NK-92 (cell line): ENCODE measurements around the gene NELFCD.
"Not testable (repeated sequence)": the region's sequence is repeated elsewhere in the genome, so short reads cannot be mapped to it uniquely, and the experiment has no call there.

Experiments
- DNase-seq: peaks from one replicate; lab custom pipeline; 2025; ENCODE audit not compliant: unreplicated experiment; lab: John Stamatoyannopoulos, UW

Gene NELFCD

DNA sequence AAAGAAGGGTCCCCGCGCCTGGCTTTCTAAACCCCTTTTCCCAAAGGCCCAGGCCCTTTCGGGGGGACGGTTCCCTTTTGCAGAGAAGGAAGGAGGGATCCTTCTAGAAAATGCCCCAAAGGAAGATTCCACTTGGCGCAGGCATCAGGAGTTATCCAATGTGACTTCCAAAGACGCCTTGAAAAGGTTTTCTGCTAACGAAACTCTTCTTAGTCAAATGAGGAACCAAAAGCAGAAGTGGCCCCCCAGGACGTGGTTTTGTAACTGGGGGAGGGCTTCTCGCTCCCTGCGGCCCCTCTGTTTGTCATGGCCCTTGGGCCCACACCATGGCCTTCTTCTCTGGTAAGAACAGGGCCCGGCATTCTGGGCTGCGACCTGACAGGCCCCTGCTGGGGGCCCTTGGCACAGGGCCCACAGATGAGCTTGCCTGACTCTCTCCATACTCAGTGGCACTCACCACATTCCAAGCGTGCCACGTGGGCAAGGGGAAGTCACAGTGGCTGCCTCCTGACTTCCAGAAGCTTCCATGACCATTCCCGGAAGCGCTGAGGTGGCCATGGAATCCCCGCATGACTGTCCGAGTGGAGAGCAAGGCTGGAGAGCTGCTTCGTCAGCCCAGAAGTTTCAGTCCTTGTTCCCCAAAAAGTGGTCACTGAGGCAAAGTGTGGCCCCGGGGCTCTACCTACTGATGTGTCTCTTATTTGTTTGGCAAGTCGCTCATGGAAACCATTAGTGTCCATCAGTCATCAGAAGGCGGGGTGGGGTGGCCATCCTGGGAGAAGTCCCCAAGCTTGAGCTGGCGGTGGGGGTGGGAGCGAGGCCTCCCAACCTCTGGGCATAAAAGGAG is 26.8 kb downstream of the NELFCD start:
- no peak for DNase-seq

DNA sequence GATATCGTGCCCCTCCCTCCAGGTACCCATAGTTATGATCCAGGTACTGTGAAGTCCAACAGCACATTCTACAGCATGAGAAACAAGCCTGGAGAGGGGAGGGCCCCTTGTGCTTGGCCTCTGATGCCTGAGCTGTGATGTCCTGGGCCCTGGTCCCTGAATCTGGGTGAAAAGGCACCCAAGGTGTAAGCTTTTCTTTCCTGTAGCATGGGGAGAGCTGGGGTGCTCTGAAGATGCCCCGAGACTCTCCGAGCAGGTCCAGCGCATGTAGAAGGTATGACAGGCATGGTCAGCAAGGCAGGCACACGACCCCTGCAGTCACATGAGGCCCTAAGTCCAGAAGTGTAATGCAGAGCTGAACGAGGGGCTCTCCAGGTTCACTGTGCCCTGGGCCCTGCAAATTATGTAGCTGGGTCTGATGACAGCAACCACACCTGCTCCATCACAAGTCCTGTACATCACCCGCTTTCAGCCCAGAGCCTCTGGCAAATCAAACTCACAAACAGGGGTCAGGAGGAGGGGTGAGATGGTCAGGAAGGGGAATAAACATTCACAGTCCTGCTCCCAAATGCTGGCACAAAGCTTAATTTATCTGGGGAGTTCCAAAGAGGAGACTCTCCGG is 27.8 kb downstream of the NELFCD start:
- no peak for DNase-seq

DNA sequence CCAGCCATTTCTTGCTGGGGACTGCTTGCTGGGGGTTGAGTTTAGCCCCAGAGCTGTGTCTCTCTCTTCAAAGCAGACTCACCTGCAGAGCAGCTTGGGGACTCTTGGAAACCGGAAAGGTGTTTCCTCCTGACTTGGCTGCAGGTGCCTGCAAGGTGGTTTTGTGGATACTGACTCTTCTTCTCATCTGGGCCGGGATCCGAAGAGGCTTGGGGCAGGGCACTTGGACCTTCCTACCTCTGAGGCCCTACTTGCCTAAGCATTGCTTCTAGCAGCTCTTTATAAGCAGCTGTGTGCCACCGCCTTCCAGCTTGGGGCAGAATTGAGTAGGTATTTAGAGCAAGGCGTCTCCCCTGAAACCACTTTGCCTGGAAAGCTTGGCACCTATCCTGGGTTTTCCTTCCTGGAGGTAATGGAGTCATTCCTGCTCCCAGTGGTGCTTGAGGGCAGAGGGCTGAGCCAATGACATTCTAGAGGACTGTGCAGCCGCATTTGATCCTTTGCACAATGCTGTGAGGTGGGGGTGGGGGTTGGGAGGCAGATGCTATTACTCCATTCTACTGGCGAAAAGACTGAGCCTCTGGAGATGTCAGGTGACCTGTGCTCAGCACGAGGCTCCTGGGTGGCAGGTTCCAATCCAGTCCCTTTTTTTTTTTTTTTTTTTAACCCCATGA is 29.4 kb downstream of the NELFCD start:
- DNase-seq = no peak

DNA sequence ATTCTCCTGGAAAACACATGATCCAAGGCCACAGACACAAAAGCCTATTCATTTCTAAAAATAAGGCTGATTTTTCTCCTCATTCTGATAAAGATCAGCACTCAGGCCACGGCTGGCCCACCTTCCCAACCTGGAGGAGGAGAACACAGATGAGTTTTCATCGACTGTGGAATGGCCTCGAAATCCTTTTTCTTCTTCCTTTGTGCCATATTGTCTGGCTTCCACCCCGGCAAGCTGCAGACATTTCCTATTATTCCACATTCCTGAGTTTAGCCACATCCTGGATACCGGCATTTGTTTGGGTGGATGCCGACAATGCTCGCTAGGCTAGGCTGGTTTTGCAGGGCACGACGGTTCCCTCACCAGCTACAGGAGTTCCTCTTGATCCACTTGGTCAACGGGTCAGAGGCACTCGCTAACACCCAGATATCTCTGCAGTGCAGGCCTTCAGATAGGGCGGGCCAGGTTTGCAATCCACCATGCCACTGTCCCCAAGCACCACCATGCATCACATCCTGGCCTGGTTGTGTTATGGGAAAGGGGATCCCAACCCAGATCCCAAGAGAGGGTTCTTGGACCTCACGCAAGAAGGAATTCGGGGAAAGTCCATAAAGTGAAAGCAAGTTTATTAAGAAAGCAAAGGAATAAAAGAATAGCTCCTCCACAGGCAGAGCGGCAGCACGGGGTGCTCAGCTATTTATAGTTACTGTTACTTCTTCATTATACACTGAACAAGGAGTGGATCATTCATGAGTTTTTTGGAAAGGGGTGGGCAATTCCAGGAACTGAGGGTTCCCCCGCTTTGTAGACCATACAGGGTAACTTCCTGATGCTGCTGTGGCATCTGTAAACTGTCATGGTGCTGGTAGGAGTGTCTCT is 30.2 kb downstream of the NELFCD start:
- no peak for DNase-seq

DNA sequence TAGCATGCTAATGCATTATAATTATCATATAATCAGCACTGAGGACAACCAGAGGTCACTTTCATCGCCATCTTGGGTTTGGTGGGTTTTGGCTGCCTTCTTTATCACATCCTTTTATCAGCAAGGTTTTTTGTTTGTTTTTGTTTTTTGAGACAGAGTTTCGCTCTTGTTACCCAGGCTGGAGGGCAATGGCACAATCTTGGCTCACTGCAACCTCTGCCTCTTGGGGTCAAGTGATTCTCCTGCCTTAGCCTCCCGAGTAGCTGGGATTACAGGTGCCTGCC is 30.8 kb downstream of the NELFCD start:
- DNase-seq = not testable (repeated sequence)

DNA sequence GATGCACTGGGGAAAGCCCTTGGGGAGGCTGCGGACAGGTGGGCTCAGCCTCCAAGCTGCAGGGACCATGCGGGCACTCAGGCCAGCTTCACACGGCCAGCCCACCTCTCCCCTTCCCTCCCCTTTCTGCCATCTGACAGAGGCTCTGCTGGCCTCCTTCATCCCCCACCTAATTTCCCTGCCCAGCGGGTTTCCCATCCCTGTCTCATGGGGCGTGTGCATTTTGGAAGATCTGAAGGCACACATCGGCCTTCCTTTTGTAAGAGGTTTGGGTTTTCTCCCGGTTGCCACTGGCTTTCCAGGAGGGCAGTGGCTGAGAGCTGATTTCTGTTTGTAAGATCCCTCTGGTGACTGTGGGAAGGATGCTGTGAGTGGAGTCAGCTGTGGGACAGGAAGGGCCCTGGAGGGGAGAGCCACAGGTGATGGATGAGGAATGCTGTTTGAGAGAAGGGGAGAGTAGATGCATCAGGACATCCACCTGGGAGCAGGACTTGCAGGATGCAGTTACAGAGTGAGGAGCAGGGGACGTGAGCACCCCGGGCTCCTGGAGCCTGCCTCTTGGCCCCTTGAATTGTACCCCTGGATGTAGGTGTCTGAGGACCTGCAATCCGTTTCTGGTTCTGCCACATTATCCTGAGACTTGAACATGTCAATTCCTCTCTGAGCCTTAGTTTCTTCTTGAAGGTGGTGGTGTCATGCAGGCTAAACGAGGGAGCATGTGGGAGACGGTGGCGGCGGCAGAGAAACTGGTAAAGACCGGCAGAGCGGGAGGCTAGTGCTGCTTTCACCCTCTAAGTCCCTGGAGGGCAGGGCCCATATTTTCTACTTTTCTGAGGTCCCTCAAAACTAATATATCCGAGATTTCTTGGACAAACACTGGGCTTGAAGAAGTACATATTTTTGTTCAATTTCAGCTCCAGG is 32.2 kb downstream of the NELFCD start:
- no peak for DNase-seq

DNA sequence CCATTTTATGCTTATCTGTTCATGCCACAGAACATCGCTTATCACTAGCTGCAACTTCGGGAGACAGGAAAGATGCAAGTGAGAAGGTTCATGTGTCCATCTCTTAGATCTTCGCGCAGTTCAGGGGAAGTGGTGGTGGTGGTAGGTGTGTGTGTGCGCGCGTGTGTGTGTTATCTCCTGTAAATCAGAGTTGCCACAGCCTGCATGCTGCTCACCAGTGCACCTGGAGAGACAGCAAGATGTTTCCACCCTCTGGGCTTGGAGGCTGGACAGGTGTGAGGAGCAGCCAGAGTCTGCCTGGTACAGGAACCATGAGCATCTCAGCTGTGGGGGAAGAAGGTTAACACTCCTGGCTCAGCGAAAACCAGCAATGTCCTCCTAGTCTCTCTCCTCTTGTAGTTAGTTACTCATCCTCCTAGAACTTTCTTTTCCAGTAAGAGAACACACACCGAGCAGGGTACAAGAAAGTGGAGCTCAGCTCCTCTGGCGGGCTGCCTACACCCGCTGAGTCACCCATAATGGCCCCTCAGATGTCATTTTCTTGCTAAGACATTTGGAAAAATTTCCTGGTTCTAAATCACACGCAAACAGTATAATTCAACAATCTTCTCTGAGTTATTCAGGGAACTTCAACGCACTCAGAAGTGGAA is 33.0 kb downstream of the NELFCD start:
- no peak for DNase-seq

DNA sequence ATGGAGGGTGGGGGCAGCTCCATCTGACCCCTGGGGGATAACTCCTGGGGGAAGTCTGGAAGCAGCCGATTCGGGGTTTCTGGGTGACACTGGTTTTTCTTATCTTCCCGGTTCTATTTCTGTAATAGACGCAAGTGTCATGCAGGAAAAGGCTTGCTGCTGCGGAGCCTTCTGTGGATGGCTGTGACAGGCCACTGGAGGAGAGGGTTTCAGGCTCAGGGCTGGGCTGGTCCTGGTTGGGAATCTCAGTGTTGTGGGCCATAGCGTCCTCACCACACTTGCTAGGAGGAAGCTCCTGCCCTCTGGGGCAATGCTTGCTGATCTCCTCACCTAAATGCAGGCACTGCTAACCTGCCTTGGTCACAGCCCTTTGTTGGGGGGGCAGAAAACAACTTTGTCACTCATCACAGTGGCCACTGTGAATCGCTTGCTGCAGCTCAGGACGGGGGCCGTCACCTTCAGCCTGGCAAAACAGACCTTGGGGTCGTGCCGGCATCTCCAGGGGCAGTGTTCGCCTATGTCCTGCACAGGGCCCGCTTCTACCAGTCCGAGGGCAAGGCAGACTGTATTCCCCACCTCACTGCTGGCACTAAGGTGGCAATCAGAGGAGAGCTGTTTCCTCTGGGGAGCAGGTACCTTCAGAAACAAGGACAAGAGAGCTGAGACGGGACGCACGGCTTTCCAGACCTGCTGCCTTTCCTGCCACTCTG is 33.8 kb downstream of the NELFCD start:
- no peak for DNase-seq

DNA sequence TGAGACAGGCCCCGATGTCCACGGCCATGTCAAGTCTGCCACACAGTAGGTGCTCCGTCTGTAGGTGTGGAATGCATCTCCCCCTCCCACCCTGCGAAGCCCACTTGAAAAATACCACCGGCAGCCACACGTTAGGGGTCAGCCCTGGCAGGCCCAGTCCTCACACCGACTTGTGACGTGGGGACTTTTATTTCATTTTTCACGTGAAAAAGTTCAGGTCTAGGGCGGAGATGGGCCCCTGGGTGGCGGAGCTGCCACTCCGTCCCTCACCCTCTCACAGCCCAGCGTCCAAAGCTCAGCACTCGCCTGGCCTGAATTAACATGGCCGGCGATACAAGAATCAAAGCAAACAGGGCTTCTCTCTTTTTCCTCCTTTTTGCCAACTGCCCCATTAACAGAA is 34.4 kb downstream of the NELFCD start:
- DNase-seq = no peak

DNA sequence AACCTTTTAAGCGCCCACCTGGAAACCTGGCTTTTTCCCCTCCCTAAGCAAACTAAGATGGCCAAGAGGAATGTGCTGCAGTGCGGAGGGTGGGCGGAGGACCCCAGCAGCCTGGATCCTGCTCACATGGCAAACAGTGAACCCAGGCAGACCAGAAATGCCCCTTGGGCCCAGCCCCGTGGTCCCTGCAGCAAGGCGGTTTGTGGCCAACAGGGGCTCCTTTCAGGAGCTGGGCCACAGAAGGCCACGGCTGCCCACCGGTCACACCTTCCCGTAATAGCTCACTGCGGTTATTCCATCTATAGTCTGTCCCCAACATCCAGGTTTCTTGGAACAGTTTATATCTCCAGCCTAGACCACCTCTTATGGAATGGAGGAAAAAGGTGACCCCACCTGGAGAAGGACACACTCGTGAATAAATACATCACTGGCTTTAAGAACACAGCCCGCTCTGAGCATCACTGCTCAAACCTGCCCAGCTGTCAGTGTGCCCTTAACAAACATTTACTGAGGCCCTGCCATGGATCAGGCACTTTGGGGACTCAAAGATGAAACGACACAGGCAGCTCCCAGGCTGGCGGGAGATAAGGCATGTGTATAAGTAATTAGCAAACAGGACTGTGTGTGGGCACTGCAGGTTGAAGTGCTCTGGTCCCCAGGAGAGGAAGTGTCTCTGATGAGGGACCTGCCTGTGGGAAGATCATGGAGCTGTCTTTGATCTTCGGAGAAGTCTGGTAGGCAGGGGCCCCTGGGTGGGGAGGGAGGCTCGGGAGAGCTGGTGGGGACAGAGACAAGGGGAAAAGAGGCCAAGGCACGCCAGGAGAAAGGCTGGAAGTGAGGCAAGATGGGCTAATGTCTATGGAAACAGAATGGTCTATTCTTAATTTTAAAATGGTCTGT is 35.0 kb downstream of the NELFCD start:
- DNase-seq = no peak

DNA sequence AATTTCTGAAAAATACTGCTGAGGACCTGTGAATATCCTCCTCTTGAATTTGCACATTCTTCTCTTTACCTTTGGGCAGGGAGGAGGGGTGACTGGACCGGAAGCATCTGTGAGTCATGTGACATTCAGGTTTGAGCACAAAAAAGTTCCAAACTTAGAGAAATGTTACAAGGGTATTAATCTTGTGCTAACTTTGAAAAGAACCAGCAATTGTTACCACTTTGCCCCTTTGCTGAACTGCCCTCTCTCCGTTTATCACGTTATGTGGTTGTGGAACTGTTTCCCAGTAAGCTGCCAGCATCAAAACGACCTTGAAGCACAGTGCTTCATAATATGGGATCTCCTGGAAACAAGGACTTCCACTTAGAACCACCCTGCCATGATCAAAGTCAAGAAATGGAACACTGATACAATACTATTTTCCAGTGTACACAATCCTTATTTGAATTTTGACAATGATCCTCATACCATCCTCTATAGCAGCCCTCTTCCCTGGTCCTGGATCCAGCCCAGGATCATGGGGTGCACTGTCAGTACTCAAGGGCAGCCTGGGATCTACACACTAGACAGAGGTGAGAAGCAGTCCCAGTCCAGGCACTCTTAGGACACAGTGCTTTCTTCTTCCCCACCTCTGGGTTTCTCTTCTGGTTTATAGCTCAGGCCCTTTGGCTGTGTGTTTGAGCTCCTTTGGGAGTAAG is 35.9 kb downstream of the NELFCD start:
- DNase-seq = no peak

DNA sequence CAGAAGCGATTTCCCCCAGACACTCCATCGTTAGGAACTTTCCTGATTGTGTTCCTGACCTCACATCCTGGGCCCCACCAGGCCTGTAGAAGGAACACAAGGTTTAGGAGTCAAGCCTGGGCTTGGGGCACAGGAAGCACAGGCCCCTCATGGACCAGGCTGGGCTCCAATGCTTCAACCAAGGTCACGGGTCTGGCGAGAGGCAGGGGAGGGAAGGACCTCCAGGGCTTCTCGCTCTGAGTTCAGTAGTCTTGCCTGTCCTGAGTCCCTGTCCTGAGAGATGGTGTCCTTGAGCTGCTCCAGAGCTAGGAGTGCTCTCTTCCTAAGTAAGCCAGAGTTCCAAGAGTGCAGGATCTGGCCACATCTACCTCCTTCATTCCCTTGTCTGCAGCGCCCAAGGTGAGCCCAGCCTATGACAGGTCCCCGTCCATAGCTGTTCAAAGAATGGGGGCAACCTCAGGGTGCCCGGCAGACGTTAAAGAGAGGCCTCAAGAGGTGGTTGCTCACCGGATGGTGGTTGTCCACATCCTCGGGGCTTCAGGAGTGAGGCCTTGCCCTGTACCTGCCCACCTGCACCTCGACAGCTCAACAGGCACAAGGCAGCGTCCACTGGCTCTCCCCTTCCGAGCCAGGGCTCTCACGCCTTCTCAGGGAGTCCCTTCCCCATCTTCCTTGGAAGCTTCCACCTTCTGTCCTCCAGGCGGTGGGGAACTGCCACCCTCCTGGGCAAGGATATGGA is 36.6 kb downstream of the NELFCD start:
- DNase-seq = no peak

DNA sequence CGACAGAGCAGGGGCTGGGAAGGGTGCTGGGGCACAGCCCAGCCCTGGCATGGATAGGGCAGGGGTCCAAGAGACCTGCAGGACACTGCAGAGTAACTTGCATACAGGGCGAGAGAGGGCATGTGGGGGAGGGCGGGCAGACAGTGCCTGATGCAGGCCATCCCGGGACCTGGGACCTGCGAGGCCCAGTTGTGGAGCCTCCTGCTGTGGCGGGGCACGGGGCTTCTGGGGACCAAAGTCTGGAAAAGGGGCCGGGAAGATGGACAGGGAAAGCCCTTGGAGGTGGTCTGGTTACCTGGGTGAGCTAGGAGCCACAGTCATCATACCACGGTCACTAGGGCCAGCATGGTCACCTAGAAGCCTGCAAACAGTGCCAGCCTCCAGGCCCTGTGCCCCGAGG is 37.8 kb downstream of the NELFCD start:
- DNase-seq = no peak

DNA sequence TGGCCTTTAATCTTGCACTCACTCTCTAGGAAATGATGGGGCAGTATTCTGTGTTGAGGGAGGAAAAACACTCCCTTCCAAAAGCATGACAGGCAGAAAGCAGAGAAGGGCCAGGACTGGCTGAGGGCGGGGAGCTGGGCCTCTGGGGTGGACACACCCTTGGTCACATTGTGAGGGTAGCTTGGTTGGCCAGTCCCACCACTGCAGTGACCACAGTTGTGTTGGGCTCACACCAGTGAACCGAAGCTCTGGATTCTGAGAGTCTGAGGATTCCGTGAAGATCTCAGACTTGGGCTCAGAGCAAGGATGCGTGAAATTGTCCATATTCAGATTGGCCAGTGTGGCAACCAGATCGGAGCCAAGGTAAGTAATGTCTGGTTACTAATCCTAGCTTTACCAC is 38.2 kb downstream of the NELFCD start, which contains the start of gene TUBB1:
Gene TUBB1 (plus strand): TSS at position 213 of the 400 bp plus-strand sequence. CDS start 94 bp downstream, at position 307.
- DNase-seq = no peak

DNA sequence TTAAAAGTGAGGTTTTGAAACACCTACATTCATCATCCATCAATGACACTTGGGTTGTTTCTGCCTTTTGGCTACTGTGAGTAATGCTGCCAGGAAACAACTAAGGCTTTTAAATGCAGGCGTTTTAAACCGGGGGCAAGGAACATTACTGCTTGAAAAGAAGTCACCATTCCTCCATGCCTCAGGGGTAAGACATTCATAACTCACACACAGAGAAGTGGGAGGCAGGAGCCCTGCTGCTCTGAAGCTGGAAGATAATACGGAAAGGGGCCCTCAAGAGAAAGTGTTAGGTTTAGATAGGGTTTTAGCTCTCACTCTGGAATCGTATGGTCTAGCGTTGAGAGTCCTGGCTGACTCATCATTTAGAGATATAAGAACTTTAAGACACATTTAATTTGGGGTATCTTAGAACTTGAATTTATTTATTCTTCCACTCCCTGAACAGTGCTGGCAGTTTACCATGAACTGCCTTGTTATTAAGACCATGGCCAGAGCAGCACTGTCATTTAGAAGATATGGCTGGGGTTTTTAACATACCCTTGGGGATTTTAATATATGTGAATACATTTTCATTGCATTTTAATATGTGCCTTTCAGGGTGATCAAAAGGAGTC is 40.0 kb downstream of the NELFCD start:
- DNase-seq = no peak

DNA sequence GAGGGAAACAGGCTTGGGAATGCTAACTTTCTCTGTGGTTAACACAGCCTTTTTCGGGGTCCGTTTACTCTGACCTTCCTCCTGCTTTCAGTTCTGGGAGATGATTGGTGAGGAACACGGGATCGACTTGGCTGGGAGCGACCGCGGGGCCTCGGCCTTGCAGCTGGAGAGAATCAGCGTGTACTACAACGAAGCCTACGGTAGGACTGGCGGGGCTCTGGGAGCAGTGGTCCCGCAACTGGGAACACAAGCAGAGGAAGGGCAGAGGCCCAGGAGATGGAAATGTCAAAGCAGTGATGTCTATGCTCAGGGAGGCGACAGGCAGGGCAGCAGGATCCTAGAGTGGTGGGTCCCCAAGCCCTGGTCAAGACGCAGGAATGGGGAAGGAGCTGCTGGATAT is 41.7 kb downstream of the NELFCD start:
- no peak for DNase-seq
